HL-60 (cell line): ENCODE measurements around the gene ASTN2.

ENCODE experiments used
- CTCF ChIP-seq: IDR thresholded peaks from one replicate; pipeline ENCODE4 v1.5.1; 2011; ENCODE audit warnings: low read length, control low read depth, inconsistent platforms; ENCODE audit not compliant: insufficient read depth
- GABPA ChIP-seq: IDR thresholded peaks from 2 replicates; pipeline ENCODE4 v1.6.1; 2012; ENCODE audit warnings: low read depth
- POLR2AphosphoS5 ChIP-seq: IDR thresholded peaks from 2 replicates; pipeline ENCODE4 v1.6.1; 2012; ENCODE audit warnings: low read depth
- REST ChIP-seq: IDR thresholded peaks from 2 replicates; pipeline ENCODE4 v1.6.1; 2012; ENCODE audit warnings: low read depth; ENCODE audit not compliant: insufficient replicate concordance
- SPI1 ChIP-seq: IDR thresholded peaks from 2 replicates; pipeline ENCODE4 v1.6.1; 2012; ENCODE audit warnings: low read depth, mild to moderate bottlenecking, borderline replicate concordance

GRCh38 chr9:116797276-116797675 lies 617.6 kb downstream of the ASTN2 start:
- TF ChIP-seq CTCF (no peak), POLR2AphosphoS5 (no peak), REST (no peak), SPI1 (no peak), GABPA (no peak)
